NCI-H748 (cell line): ENCODE data around the gene OR6J1.
"Not testable (repeated sequence)": the region's sequence is repeated elsewhere in the genome, so short reads cannot be mapped to it uniquely, and the experiment has no call there.

Experiments used
- DNase-seq: peaks from one replicate; lab custom pipeline; 2025; ENCODE audit not compliant: unreplicated experiment; lab: John Stamatoyannopoulos, UW

Gene OR6J1

DNA sequence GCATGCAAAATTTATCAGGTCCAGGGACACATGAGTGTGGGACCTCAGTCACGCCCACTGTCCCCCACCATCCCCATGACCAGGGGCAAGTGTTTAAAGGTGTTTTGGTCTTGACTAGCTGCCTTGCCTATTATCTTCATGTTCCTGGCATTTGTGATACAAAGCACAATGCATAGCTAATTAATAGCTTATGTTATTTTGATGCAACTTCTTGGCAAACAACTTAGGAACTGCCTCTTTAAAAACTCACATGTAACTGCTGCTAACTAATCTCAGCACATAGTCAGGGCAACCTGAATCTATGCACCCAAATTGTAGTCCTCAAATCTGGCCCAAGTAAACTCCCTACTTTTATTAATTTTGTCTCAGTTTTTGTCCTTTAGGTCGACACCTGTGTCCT lies 7.4 kb upstream of the OR6J1 start:
- no peak for DNase-seq

- DNase-seq = no peak
Observed at GRCh38 chr14:22650960-22651521, 6.9 kb upstream of the OR6J1 start.

DNA sequence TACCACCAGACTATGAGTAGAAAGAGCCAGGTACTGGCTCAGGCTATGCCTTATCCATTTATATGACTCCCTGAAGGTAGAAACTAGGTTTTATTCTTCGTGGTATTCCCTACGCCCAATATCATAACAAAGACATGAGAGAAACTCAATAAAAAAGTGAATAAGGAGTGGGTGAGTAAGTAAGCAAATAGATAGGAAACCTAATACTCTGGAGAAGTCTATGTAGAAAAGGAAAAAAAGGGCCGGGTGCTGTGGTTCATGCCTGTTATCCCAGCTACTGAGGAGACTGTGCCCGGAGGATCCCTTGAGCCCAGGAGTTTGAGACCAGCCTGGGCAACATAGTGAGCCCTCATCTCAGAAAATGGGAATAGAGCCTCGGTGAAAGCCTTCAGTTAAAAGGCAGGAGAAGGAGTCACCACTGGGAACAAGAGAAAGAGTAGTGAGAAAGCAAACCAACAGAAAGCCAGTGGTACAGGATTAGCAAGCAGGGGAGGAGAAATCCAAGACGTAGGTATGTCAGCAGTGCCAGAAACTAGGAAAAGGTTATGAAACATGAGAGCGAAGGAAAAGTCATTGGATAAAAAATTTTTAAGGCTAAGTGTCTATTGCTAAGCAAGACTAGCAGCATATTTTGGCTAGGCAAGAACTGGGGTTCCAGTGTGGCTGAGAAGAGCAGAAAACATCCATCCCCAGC lies 6.0 kb upstream of the OR6J1 start:
- no peak for DNase-seq

GRCh38 chr14:22648506-22648905 lies 4.4 kb upstream of the OR6J1 start:
- no peak for DNase-seq

DNA sequence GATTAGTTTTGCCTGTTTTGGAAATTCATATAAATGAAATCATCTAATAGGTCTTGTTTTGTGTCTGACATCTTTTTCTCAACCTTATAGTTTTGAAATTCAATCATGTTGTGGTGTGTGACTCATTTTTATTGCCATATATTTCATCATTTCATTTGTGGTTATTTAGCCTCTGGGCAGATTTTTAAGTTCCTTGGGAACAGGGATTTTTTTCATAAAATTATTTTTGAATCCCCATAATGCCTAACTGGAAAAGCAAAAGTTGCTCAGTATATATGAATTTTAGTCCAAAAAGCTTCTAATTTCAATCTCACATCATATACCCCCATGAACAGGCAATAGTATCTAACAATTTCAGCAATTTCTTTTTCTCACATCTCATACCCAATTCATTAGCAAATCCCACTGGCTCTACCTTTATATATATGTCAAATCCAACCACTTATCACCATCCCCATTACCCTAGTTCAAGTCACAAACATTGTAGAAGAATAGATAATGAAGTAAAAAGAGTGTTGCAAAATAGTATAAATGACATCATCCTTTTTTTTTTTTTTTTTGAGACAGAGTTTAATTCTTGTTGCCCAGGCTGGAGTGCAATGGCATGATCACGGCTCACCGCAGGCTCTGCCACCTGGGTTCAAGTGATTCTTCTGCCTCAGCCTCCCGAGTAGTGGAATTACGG lies 2.6 kb upstream of the OR6J1 start:
- no peak for DNase-seq

GRCh38 chr14:22641846-22642245 lies 2.3 kb downstream of the OR6J1 start:
- no peak for DNase-seq

DNA sequence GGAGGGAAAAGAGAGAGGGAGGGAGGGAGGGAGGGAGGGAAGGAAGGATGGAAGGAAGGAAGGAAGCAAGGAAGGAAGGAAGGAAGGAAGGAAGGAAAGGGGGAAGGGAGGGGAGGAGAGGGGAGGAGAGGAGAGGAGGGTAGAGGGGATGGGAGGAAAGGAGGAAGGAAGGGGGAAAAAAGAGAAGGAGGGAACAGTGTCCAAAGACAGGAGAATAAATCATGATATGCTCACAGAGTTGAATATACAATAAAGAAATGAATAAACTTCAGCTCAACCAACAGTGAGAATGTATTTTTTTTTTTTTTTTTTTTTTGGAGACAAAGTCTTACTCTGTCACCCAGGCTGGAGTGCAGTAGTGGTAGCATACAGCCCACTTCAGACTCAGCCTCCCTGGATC lies 4.0 kb downstream of the OR6J1 start:
- no peak for DNase-seq

GRCh38 chr14:22635980-22636379 lies 8.2 kb downstream of the OR6J1 start:
- not testable (repeated sequence) for DNase-seq

DNA sequence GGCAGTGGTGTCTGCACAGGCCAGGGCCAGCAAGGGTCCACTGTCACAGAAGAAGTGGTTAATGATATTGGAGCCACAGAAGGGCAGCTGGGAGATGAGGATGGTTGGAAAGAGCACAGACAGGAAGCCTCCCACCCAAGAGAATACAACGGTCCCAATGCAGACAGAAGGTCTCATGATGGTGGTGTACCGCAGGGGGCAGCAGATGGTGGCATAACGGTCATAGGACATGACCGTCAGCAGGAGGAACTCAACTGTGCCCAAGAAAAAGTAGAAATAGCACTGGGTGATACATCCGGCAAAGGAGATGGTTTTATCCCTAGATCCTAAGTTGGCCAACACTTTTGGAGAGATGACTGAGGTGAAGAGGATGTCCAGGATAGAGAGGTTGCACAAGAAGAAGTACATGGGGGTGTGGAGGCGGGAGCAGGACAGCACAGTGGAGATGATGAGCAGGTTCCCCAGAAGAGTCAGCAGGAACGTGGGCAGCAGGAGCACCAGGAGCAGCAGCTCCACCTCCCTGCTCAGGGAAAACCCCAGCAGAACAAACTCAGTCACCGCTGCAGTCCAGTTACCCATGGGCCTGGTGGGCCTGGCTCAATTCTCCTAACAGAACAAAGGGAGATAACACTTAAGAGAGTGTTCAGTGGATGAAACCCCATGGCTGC lies 9.8 kb downstream of the OR6J1 start:
- no peak for DNase-seq

DNA sequence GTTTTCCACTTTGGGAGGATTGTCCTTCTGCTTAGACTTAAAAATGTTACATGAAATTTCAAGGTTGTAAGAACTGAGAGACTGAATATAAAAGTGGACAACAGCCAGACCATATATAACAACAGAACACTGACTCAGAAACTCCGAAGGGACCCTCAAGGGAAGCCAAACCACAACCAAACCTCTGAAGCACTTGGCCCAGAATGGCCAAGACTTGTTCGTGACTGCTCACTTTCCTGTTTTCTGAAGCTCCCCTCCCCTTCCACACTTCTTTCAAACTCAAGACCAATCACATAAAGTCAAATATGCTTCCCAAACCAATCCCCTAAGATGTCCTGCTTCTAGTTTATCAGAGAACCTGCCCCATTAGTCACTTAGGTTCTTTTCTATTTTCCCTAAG lies 13.7 kb downstream of the OR6J1 start:
- DNase-seq = no peak

DNA sequence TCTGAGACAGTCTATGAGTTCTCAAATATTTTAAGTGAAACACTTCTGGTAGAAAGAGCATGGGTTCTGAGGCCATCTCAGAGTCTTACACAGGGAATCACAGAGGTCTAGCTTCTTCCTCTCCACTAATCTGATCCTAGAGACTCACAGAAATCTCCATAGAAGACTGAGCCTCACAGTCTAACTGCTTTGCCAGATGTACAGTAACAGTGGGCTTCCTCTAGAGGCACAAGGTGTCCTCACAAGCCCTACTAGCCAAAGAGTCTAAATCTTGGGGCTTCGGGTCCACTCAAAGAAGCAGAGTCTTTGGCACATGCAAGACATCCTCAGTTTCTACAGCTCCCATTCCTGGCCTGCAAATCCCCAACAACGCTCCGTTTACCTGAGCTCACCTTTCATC lies 14.1 kb downstream of the OR6J1 start:
- DNase-seq = no peak

DNA sequence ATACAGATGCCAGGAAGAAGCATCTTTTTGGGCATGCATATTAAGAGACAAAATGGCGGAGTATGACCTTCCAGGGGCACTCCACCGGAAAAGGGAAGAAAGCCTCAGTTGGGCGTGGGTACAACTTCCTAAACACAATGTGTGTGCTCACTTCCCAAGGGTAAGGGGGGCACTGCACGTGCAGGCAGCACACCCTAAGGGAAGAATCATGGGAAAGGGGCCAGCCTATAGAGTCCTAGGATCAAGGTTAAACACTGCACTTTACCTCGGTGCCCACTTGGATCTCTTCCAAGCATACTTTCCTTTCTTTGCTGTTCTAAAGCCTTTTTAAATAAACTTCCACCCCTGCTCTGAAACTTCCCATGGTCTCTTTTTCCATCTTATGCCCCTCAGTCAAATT lies 14.8 kb downstream of the OR6J1 start:
- DNase-seq = no peak

GRCh38 chr14:22627506-22628263 lies 16.5 kb downstream of the OR6J1 start:
- no peak for DNase-seq

GRCh38 chr14:22626590-22626989 lies 17.6 kb downstream of the OR6J1 start:
- no peak for DNase-seq

- no peak for DNase-seq
Observed at GRCh38 chr14:22623047-22623446, 21.1 kb downstream of the OR6J1 start.

DNA sequence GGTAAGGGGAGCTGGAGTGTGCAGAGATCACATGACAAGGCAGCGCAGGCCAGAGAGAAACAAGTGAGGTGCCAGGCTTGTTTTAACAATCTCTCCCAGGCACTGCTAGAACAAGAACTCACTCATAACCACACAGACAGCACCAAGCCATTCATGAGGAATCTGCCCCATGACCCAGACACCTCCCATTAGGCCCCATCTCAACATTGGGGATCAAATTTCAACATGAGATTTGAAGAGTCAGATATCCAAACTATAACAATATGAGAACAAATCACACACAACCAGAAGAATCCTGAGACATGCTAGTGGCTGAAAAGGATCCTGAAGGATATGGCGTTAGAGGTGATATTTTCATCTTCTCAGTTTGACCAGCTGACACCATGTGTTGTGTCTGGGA lies 21.9 kb downstream of the OR6J1 start:
- DNase-seq = no peak

DNA sequence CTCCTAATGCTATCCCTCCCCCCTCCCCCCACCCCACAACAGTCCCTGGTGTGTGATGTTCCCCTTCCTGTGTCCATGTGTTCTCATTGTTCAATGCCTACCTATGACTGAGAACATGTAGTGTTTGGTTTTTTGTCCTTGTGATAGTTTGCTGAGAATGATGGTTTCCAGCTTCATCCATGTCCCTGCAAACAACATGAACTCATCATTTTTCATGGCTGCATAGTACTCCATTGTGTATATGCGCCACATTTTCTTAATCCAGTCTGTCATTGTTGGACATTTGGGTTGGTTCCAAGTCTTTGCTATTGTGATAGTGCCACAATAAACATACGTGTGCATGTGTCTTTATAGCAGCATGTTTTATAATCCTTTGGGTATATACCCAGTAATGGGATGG lies 28.4 kb downstream of the OR6J1 start:
- not testable (repeated sequence) for DNase-seq

- DNase-seq = no peak
Observed at GRCh38 chr14:22614240-22614799, 29.8 kb downstream of the OR6J1 start.

- no peak for DNase-seq
Observed at GRCh38 chr14:22613736-22614239, 30.4 kb downstream of the OR6J1 start.

GRCh38 chr14:22613106-22613695 lies 31.0 kb downstream of the OR6J1 start:
- DNase-seq = no peak
